Measurements from ENCODE around the gene TOB2.

Gene TOB2

GRCh38 chr22:41446639-41447434 is at the start of gene TOB2:
Gene TOB2, minus strand, starts transcription at chr22:41446801. Its CDS starts 9,456 bp downstream, at chr22:41437345.
- peak; percentile 94 for DNase-seq

- no peak for DNase-seq
These were observed 44.9 kb upstream of the TOB2 start for GRCh38 chr22:41491374-41492100.

GRCh38 chr22:41488596-41489385 is 42.2 kb upstream of the TOB2 start:
- no peak for DNase-seq

DNA sequence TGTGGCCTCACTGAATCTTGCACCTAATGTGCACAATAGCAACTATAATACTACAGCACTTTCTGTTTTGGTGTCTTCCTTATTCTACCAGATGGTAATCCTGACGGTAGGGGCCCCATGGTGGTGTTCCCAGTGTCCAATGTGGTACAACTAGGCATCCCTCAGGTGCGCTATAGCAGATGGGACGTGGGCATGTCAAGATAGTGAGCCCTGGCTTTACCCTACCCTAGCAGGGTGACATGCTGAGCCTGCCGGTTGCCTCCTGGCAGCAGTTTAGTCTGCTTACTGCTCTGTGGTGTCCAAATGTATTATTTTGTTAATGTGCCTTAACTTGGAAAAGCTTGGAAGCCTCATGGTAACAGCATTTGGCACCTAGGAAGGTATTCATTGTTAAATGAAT is 41.5 kb upstream of the TOB2 start:
- no peak for DNase-seq

- no peak for DNase-seq
These were observed 40.7 kb upstream of the TOB2 start for GRCh38 chr22:41487037-41487935.

DNA sequence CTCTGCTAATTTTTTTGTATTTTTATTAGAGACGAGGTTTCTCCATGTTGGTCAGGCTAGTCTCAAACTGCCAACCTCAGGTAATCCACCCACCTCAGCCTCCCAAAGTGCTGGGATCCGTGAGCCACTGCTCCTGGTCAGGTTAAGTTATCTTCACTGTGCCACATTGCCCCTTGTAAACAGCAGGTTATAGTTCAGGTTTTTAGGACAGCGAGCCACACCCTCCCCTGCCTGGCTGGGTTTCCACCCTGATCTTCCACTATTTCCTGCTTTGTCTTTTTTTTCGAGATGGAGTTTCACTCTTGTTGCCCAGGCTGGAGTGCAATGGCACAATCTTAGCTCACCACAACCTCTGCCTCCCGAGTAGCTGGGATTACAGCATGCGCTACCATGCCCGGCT is 38.4 kb upstream of the TOB2 start:
- DNase-seq = no peak

DNA sequence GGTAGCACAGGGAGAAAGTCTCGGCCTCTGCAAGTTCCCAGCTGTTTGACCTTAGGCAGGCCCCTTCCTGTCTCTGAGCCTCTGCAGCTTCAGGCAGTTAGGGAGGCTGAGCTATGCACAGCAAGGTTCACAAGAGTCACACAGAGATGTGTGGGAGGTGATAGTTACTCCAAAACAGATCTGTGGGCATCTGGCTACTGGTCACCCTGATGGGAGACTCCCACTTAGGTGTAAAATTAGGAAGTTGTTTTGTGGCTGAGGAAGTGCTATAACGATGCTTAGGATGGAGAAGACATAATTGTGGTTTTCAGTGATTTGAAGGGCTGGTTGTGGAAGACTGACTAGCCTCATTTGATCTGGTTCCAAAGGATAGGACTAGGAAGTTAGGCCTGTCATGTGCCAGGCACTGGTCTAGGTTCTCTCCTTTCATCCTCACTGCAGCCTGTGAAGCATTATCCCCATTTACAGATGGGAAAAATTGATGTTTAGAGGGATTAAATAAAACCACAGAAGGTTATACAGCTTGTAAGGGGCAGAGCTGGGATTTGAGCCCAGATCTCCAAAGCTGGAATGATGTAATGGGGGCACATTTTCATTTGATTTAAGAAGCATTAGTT is 35.8 kb upstream of the TOB2 start:
- DNase-seq = no peak

- no peak for DNase-seq
These were observed 35.3 kb upstream of the TOB2 start for GRCh38 chr22:41481925-41482318.

DNA sequence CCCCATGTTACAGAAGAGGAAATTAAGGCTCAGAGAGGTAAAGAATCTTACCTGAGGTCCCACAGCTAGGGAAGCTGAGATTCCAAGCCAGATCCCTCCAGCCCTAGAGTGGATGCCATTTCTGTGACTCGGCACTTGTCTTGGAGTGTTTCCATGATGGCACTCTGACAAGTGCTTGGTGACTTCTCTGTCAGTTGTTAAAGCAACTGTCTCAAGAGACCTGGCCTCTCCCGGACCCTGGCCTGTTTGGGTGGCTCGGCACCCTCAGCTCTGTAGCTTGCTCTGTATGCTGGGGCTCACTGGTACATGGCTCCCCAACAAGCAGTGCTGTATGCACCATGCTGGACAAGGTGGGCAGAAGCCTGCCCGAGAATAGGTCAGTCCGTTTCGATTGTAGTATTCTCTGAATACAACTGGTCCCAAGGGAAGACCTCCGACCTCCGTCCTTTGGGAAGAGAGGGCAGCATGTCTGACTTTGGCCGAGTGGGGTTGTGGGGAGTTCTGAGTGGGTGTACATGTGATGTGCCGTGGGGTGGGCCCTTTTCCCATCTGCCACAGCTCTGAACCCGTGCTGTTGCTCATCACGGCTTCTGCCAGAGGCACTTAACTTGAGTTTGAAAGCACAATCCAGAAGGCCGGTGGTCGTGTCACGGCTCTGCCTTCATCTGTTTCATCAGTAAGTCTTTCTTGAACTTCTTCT is 34.7 kb upstream of the TOB2 start:
- DNase-seq = no peak

GRCh38 chr22:41480397-41480735 is 33.8 kb upstream of the TOB2 start:
- no peak for DNase-seq

GRCh38 chr22:41479671-41480396 is 33.2 kb upstream of the TOB2 start:
- DNase-seq = no peak

DNA sequence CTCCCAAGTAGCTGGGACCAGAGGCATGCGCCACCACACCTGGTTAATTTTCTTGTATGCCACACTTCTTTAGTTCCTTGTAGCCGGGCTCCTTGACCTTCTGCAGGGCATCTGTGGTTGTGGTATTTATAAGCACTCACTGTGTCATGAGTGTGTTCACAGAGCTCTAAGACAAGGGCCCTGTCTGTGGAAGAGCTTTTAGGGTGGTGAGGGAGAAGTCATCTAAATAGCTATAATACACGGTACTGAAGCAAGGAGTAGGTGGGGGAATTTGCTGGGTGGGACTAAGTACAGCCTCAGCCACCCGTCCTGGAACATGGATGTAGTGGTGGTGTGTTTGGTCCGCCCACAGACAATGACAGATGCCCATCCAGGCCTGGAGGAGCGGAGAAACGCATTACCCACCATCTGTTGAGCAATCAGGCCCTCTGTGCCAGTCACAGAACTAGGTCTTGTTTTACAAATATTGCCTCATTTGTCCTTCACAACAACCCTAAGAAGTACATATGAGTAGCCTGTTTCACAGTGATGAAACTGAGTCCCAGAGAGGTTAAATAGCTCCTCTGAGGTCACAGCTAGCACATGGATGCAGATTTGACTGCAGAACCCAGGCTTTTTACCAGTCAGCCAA is 32.4 kb upstream of the TOB2 start:
- no peak for DNase-seq

DNA sequence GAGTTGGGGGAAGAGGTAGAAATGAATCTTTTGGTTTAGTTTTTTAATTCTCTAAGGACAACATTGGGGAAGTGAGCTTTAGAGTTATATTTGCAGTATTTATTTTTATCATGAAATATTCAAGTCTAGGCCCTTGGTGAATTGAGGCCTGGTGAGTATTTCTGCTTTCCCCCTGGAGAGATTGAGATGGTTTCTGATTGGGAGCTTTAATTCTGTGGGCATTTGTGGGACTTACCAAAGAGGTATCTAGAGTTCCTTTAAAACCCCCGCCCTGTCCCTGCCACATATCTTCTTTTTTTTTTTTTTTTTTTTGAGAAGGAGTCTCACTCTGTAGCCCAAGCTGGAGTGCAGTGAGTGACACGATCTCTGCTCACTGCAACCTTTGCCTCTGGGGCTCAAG is 31.9 kb upstream of the TOB2 start:
- DNase-seq = no peak

- no peak for DNase-seq
These were observed 28.4 kb upstream of the TOB2 start for GRCh38 chr22:41474872-41475451.

- no peak for DNase-seq
These were observed 25.0 kb upstream of the TOB2 start for GRCh38 chr22:41471568-41471967.

GRCh38 chr22:41470886-41471285 is 24.3 kb upstream of the TOB2 start:
- no peak for DNase-seq

DNA sequence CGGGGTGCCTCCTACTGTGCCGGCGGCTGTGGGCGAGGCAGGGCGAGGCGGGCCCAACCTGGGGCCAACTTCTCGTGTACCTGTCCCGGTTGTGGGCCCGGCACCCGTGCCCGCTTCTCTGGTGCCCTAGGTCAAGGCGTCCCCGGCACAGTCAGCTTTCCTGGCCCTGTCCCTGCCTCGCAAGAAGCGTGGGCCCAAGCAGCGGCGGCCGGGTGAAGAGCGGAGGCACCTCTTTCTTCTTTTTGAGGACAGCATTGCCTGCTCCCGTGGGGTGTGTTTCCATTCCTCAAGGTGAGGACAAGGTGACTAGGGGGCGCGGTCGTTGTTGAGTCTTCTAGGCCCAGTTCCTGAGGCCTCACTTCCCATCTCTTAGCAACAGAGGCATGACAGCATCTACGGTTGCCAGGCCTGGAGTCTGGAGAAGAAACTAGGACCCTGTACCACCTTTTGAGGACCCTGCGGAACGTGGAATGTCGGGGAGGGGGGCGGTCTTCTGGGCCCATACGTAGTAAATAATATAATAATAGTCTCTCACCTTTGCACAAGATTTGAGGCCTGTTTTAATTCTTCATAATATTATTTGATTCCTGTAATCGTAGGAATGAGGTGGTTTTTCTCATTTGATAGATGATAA is 22.7 kb upstream of the TOB2 start:
- no peak for DNase-seq

DNA sequence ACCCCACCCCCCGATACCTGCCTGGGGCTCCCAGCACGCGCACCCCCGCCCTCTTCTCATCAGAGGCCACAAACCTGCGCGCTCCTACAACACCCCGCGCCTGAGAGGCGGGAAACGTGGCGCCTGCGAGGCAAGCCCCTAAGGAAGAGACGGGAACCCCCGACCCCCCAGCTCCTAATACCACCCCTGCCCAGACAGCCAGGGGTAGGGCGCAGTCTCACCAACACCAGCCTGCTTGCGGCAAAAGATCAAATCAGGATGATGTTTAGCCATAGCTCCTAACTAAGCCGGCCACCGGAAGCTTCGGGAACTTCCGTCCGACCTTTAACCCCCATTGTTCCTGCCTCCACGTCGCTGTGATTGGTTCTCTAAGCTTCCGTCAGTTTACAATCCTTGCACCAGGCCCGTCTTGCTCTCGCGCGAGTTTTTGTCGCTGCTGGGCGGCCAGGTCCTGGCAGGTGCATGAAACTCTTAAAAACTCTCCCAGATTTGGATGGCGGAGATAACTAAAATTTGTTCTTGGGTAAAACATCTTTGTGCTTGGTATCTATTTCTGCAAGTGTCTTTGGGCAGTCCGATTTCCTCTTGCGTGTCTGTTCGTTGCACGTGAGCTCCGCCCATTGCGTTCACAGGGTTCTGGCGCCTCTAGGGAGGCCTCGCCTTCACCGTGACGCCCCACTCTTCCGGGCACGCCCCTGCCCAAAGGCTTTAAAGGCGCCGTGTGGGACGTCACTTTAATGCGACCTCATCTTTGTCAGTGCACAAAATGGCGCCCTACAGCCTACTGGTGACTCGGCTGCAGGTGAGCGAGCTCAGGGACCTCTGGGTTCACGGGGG is 22.0 kb upstream of the TOB2 start, which contains the start of the genes ACO2 and PHF5A:
Gene ACO2 (plus strand): TSS at position 737 of the 837 bp plus-strand sequence. CDS start 30 bp downstream, at position 767.
Gene PHF5A (minus strand): TSS at position 312 of the 837 bp plus-strand sequence. CDS start 39 bp downstream, at position 273.
- peak; percentile 98 for DNase-seq
